ENCODE measurements around the gene FBLL1. TPM values are rescaled to one million over a fixed set of nuclear protein-coding genes. Genes with fewer than 3 reads are reported as not detected.

Gene FBLL1
- total and polyA plus RNA-seq, 2 of the 4 experiments (the other 2 are of a cell fraction), result 0.18 to 0.29 TPM

- H2BK20ac ChIP-seq (ENCODE audit: low read depth, low read length), result no peak overlapping the region
- H4K5ac ChIP-seq (ENCODE audit: low read depth, low read length), result no peak overlapping the region
- H3K23ac ChIP-seq (ENCODE audit: low read depth, low read length), result no peak overlapping the region
- no peak overlapping the region for H4K91ac ChIP-seq (ENCODE audit: insufficient read depth, low read depth, low read length)
- H2BK15ac ChIP-seq (ENCODE audit: low read depth, low read length), result no peak overlapping the region
- intact Hi-C loops (cut with micrococcal nuclease) (loop anchor here (5.0 kb wide), 1 partner anchor 50 kb away; no protein-coding TSS in a partner anchor), dilution Hi-C loops (cut with HindIII; ENCODE audit: low sequenced_read_pairs, unreplicated experiment) (no loop called here), in situ Hi-C loops (cut with MboI; ENCODE audit: low sequenced_read_pairs) (no loop called here)
- no peaks in the 10 kb centered on the region for H3K4me1 ChIP-seq (ENCODE audit: control insufficient read depth, insufficient read depth, low read length)
- no peak overlapping the region for H2BK5ac ChIP-seq (ENCODE audit: low read depth, low read length, poor library complexity, severe bottlenecking)
- H3K9ac ChIP-seq (ENCODE audit: low read depth, low read length), result no peak overlapping the region
- CTCF ChIA-PET, result no interaction called here
- peaks cover 23% of the 10 kb centered on the region for H3K36me3 ChIP-seq (ENCODE audit: control insufficient read depth, insufficient read depth, low read length)
- H2BK120ac ChIP-seq (ENCODE audit: low read depth, low read length), result no peak overlapping the region
- TF ChIP-seq MAZ (IDR thresholded peaks at IDR 0.05; ENCODE audit: borderline replicate concordance, low read depth, low read length) (no peak), CTCF (conservative IDR thresholded peaks at IDR 0.05; ENCODE audit: low read depth, low read length) (no peak), CEBPB (IDR thresholded peaks at IDR 0.05; ENCODE audit: low read depth, low read length) (no peak), RFX5 (IDR thresholded peaks at IDR 0.05; ENCODE audit: low read depth, low read length) (no peak), ELK1 (IDR thresholded peaks at IDR 0.05; ENCODE audit: borderline replicate concordance, low read depth, low read length) (no peak), BHLHE40 (IDR thresholded peaks at IDR 0.05; ENCODE audit: low read depth, low read length) (no peak), NFE2L2 (IDR thresholded peaks at IDR 0.05; ENCODE audit: low read depth, low read length) (no peak), FOS (IDR thresholded peaks at IDR 0.05; ENCODE audit: low read depth, low read length) (no peak), RCOR1 (IDR thresholded peaks at IDR 0.05; ENCODE audit: insufficient replicate concordance, low read length) (no peak), RAD21 (IDR thresholded peaks at IDR 0.05; ENCODE audit: low read length) (no peak), MAFK (IDR thresholded peaks at IDR 0.05; ENCODE audit: low read depth, low read length) (no peak)
- no peak overlapping the region for H2AFZ ChIP-seq (replicated peaks; ENCODE audit: low read length, poor library complexity)
- H4K8ac ChIP-seq (ENCODE audit: low read depth in 2 of 2, low read length in 2 of 2), result no peak overlapping the region
- POLR2A ChIA-PET (ENCODE audit: unreplicated experiment), result no interaction called here
- no peak overlapping the region for H3K18ac ChIP-seq (ENCODE audit: low read depth, low read length)
- peaks cover 11 to 18% of the 10 kb centered on the region in 2 experiments; a peak in 3 of 4 replicates for H3K79me1 ChIP-seq (ENCODE audit: low read depth in 1 of 2, low read length in 2 of 2)
- H3K9me3 ChIP-seq (ENCODE audit: control insufficient read depth, insufficient read depth, low read length), result no peaks in the 10 kb centered on the region
- H4K20me1 ChIP-seq (ENCODE audit: insufficient read depth, low read length), result peaks cover 7% of the 10 kb centered on the region; the same call in 1 of the 2 replicates
- H3K14ac ChIP-seq (replicated peaks; ENCODE audit: low read depth, low read length), result no peak overlapping the region
- no peak overlapping the region for H3K4ac ChIP-seq (ENCODE audit: low read depth, low read length)
- H3K56ac ChIP-seq (ENCODE audit: extremely low read depth, insufficient read depth, low read length), result no peak overlapping the region
- H2AK5ac ChIP-seq (ENCODE audit: low read depth, low read length), result no peak overlapping the region
- H3K4me3 ChIP-seq (ENCODE audit: insufficient read depth, low read depth, low read length), result no peak overlapping the region
- H3K9me1 ChIP-seq (ENCODE audit: insufficient read depth, low read length), result peaks cover 2% of the 10 kb centered on the region; the same call in 1 of the 2 replicates
- no peak overlapping the region for H3K4me2 ChIP-seq (ENCODE audit: low read depth, low read length)
- no CpG with 5 or more reads among the region's 2 CpGs for WGBS, 2 experiments (ENCODE audit: extremely low coverage in 2 of 2, insufficient read length in 1 of 2)
- no peak overlapping the region for H2AK9ac ChIP-seq (replicated peaks; ENCODE audit: low read depth, low read length, poor library complexity)
- no peaks in the 10 kb centered on the region for H3K27me3 ChIP-seq (ENCODE audit: control insufficient read depth, insufficient read depth, low read length)
- BruUV-seq (replicated peaks), result no TSS peak
- no peak overlapping the region for H3K27ac ChIP-seq (ENCODE audit: insufficient read depth, low read length)
- DNase-seq (no peak), ATAC-seq (ENCODE audit: low read depth) (no peak)
These were observed 33.2 kb downstream of the FBLL1 start for GRCh38 chr5:168562279-168562678.
